HepG2 (cell line): ENCODE data around the gene C9orf50. TPM values are rescaled to one million over a fixed set of nuclear protein-coding genes. Genes with fewer than 3 reads are reported as not detected.

Experiments
- CEBPZ ChIP-seq: IDR thresholded peaks from 2 replicates; pipeline ENCODE4 v1.6.1; 2012; ENCODE audit warnings: low read length, improper control_type of control experiment
- CTCF ChIP-seq: sonication (generic); formaldehyde crosslinking; IDR thresholded peaks from 2 replicates; pipeline ENCODE4 v1.5.0; 2020; ENCODE audit warnings: mild to moderate bottlenecking, missing genetic modification reagents, moderate library complexity
- DNMT3B ChIP-seq: conservative IDR thresholded peaks from 2 replicates; pipeline ENCODE4 v1.6.1; 2016; ENCODE audit warnings: missing biosample characterization, control low read depth
- ELF1 ChIP-seq: sonication (generic); formaldehyde crosslinking; IDR thresholded peaks from 2 replicates; pipeline ENCODE4 v1.4.0; 2020; ENCODE audit warnings: missing genetic modification reagents
- KIAA2018 ChIP-seq: sonication (generic); formaldehyde crosslinking; IDR thresholded peaks from 2 replicates; pipeline ENCODE4 v1.5.0; 2020; ENCODE audit warnings: mild to moderate bottlenecking, missing genetic modification reagents, borderline replicate concordance
- NR0B2 ChIP-seq: sonication (generic); formaldehyde crosslinking; IDR thresholded peaks from 2 replicates; pipeline ENCODE4 v1.4.0; 2020; ENCODE audit warnings: mild to moderate bottlenecking, missing genetic modification reagents
- SOX13 ChIP-seq, 3 experiments: fragments of 450-650 bp in 1 of 3; sonication (generic) in 1 of 3; formaldehyde crosslinking in 1 of 3; IDR thresholded peaks in 2 of 3; conservative IDR thresholded peaks in 1 of 3; 2 replicates each; pipeline versions ENCODE4 v1.5.0 to v1.6.1; 2016 to 2020; ENCODE audit warnings: antibody characterized with exemption in 1 of 3, mild to moderate bottlenecking in 1 of 3, missing compliant biosample characterization in 1 of 3, missing genetic modification reagents in 1 of 3, moderate library complexity in 1 of 3
- THAP7 ChIP-seq: sonication (generic); formaldehyde crosslinking; IDR thresholded peaks from 2 replicates; pipeline ENCODE4 v1.8.1; 2023; ENCODE audit warnings: mild to moderate bottlenecking, missing genetic modification reagents
- ZNF121 ChIP-seq: sonication (generic); formaldehyde crosslinking; IDR thresholded peaks from 2 replicates; pipeline ENCODE4 v1.5.0; 2020; ENCODE audit warnings: mild to moderate bottlenecking, missing genetic modification reagents
- ZNF431 ChIP-seq: sonication (generic); formaldehyde crosslinking; IDR thresholded peaks from 2 replicates; pipeline ENCODE4 v1.9.0; 2022; ENCODE audit warnings: missing genetic modification reagents, low read depth, mild to moderate bottlenecking, borderline replicate concordance
- ZSCAN25 ChIP-seq: sonication (generic); formaldehyde crosslinking; IDR thresholded peaks from 2 replicates; pipeline ENCODE4 v1.8.0; 2022; ENCODE audit warnings: mild to moderate bottlenecking, missing genetic modification reagents
- polyA plus RNA-seq, 8 experiments: library from polyadenylated mRNA; depleted of rRNA in 3 of 8; stranded (reverse) in 7 of 8; unstranded in 1 of 8; fragments of >200 nt; fragmentation: Illumina TruSeq in 4 of 8; extraction: Trizol in 4 of 8; gene quantifications; 2 replicates each; pipeline versions ENCODE4 v1.2.1 to v1.2.3, GENCODE V29; 2011 to 2016; ENCODE audit warnings: low read depth in 4 of 8, missing spikeins in 1 of 8, mixed read lengths in 1 of 8; ENCODE audit not compliant: insufficient read depth in 1 of 8
- total RNA-seq, 5 experiments: library from RNA; depleted of rRNA; stranded (reverse); fragments of >200 nt; fragmentation: Illumina TruSeq; extraction: Trizol; gene quantifications; 2 replicates each; pipeline ENCODE4 v1.2.3, GENCODE V29; 2016; ENCODE audit warnings: low read depth in 1 of 5

Gene C9orf50
- total and polyA plus RNA-seq, 2 of the 13 experiments (the other 11 are each of a cell fraction or from before 2014, with no cell fraction given): not detected

- peak; percentile 24; the same call in 1 of the 2 replicates for TF ChIP-seq THAP7
- TF ChIP-seq ELF1 (CRISPR knock-in tag): peak; percentile 19; the same call in 1 of the 2 replicates
- TF ChIP-seq KIAA2018 (CRISPR knock-in tag): 0 out of 2 replicates have a peak, but pooled peaks have one; percentile 62
- 0 out of 2 replicates have a peak, but pooled peaks have one; percentile 39 for TF ChIP-seq ZNF431 (CRISPR knock-in tag)
- peak; percentile 64; the same call in 1 of the 2 replicates for TF ChIP-seq DNMT3B (CRISPR knock-in tag)
- TF ChIP-seq CEBPZ: no peak
- TF ChIP-seq ZNF121 (CRISPR knock-in tag): no peak
- peak; percentile 2; the same call in 1 of the 2 replicates for TF ChIP-seq CTCF
- peak; percentile 96 for TF ChIP-seq ZSCAN25
- TF ChIP-seq NR0B2 (CRISPR knock-in tag): no peak; the same call in 1 of the 2 replicates
- peak; percentile 53; the same call in 1 of the 2 replicates for TF ChIP-seq SOX13 (IDR thresholded peaks at IDR 0.05)
- TF ChIP-seq SOX13 (CRISPR knock-in tag; conservative IDR thresholded peaks at IDR 0.05 in 1 of 2, IDR thresholded peaks at IDR 0.05 in 1 of 2): no peak
These were observed 24.2 kb downstream of the C9orf50 start (continued) for GRCh38 chr9:129596541-129597331.
